ENCODE results near the gene CDK16. TPM values are rescaled to one million over a fixed set of nuclear protein-coding genes. Genes with fewer than 3 reads are reported as not detected.
A peak's percentile ranks its signal among the peaks of the same experiment; 100 is the strongest.

CDK16 gene
- total RNA-seq = 80.6 TPM
- long read RNA-seq, transcript CDK16-202 (16 exons, 3,144 nt) = major isoform, 103 of 153 reads
- long read RNA-seq, partial matches to known transcripts = 18 of 153 reads
- long read RNA-seq, other reads (novel, unspliced or antisense) = 29 of 153 reads

GRCh38 chrX:47218280-47218919 lies at the start of gene CDK16:
CDK16 (plus strand) TSS chrX:47218681; CDS start chrX:47223558, 4,877 bp downstream.
- DNase-seq (ENCODE audit: low spot score) = peak; percentile 93

GRCh38 chrX:47169273-47169672 lies 49.2 kb upstream of the CDK16 start:
- peak; percentile 74 for DNase-seq (ENCODE audit: low spot score)

GRCh38 chrX:47169726-47170515 lies 48.6 kb upstream of the CDK16 start:
- DNase-seq (ENCODE audit: low spot score) = peak; percentile 82

GRCh38 chrX:47170861-47171692 lies 47.4 kb upstream of the CDK16 start:
- peak; percentile 64 for DNase-seq (ENCODE audit: low spot score)

GRCh38 chrX:47171996-47172395 lies 46.5 kb upstream of the CDK16 start:
- peak; percentile 47 for DNase-seq (ENCODE audit: low spot score)

- peak; percentile 59 for DNase-seq (ENCODE audit: low spot score)
Measured at GRCh38 chrX:47172549-47172948, 45.9 kb upstream of the CDK16 start.

GRCh38 chrX:47172971-47173792 lies 45.3 kb upstream of the CDK16 start:
- DNase-seq (ENCODE audit: low spot score) = peak; percentile 78

- DNase-seq (ENCODE audit: low spot score) = peak; percentile 78
Measured at GRCh38 chrX:47174376-47174775, 44.1 kb upstream of the CDK16 start.

- peak; percentile 79 for DNase-seq (ENCODE audit: low spot score)
Measured at GRCh38 chrX:47174846-47175587, 43.5 kb upstream of the CDK16 start.

- peak; percentile 43 for DNase-seq (ENCODE audit: low spot score)
Measured at GRCh38 chrX:47175588-47175980, 42.9 kb upstream of the CDK16 start.

GRCh38 chrX:47176101-47176740 lies 42.3 kb upstream of the CDK16 start:
- peak; percentile 81 for DNase-seq (ENCODE audit: low spot score)

GRCh38 chrX:47177079-47177478 lies 41.4 kb upstream of the CDK16 start:
- DNase-seq (ENCODE audit: low spot score) = peak; percentile 49

GRCh38 chrX:47178337-47178736 lies 40.1 kb upstream of the CDK16 start:
- DNase-seq (ENCODE audit: low spot score) = no peak

GRCh38 chrX:47179221-47179927 lies 39.1 kb upstream of the CDK16 start:
- no peak for DNase-seq (ENCODE audit: low spot score)

GRCh38 chrX:47179928-47180255 lies 38.6 kb upstream of the CDK16 start:
- no peak for DNase-seq (ENCODE audit: low spot score)

- no peak for DNase-seq (ENCODE audit: low spot score)
Measured at GRCh38 chrX:47180346-47180745, 38.1 kb upstream of the CDK16 start.

GRCh38 chrX:47181301-47181700 lies 37.2 kb upstream of the CDK16 start:
- no peak for DNase-seq (ENCODE audit: low spot score)

GRCh38 chrX:47182106-47182700 lies 36.3 kb upstream of the CDK16 start:
- peak; percentile 60 for DNase-seq (ENCODE audit: low spot score)
